HuH-7.5 (cell line): Measurements from ENCODE around the gene MFRP.
"Not testable (repeated sequence)": the region's sequence is repeated elsewhere in the genome, so short reads cannot be mapped to it uniquely, and the experiment has no call there.

Experiments
- DNase-seq: peaks from one replicate; pipeline ENCODE4 v3.0.0; 2011; ENCODE audit warnings: low spot score

MFRP gene

DNA sequence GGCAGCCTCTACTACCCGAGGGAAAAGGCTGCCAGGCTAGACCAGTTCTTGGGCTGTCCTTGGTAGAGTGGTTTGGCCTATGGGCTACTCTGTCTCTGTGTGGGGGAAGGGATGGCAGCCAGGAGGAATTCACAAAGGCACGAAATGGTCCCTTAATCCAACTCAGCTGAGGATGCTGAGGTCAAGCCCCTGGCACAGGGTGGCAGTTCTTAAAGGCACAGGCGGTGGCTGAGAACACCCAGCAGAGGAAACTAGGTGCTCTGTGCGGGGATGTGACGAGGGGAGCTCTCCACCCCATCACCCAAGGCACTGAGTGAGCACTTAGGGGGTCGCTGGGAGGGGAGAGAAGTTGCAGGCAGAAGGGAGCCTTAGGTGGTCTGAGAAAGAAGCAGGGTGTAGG lies at the start of gene MFRP:
Gene MFRP, minus strand, starts transcription at position 101 of the 400 bp plus-strand sequence. CDS start 192 bp downstream, outside the sequence.
- no peak for DNase-seq

DNA sequence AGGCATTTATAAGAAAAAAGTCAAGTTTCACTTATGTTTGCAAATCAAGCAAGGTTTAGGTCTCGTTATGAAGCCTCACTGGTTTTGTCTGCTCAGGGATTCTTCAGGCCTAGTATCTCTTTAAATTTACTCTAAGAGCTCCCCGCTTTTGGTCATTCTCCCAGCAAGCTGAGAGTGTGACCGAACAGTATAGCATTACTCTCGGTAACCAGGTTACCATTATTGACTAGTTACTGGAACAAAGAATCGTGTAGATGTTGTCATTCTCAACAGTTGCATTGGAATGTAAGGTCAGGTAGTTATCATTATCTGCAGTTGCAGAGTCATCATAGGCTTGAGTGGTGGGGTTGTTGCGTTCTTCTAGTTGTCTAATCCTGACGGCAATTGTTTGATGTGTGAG lies 44.8 kb upstream of the MFRP start:
- DNase-seq = no peak

- DNase-seq = peak; percentile 51
Observed at GRCh38 chr11:119389611-119390254, 43.2 kb upstream of the MFRP start.

DNA sequence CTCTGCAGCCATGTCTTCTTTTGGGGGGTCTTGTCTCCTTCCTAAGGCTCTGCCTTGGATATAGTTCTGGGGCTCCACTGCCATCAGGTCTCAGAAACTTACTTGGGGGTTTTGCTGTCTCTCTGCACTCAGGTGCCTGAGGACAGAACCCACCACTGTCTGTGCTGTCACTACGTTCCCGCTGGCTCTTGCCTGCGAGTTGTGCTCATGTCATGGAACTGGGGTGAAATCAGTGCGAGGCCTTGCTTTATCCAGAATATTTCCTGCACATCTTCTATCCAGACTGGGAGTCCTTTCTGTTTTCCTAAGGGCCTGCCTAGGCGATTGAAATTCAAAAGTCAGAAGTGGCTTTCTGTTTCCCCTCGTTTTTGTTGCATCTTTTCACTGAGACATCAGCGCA lies 41.6 kb upstream of the MFRP start:
- no peak for DNase-seq

DNA sequence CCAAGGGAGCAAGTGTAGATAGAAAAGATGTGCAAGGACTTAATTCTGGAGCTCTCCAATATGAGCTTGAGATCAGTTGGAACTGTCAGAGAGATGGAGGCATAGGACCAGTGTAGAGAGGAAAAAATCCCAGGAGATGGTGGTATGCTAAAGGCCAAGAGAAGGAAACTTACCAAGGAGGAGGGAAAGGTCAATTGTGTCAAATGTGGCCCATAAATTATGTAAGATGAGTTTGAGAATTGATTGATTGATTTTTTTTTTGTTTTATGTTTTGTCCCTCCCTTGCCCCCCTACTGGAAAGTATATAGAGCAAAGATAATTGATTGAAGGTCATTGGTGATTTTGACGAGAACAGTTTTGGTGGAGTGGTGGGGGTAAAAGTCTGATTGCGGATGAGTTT lies 37.8 kb upstream of the MFRP start:
- DNase-seq = no peak

GRCh38 chr11:119382513-119382912 lies 36.0 kb upstream of the MFRP start:
- not testable (repeated sequence) for DNase-seq

- no peak for DNase-seq
Observed at GRCh38 chr11:119382101-119382500, 35.6 kb upstream of the MFRP start.

DNA sequence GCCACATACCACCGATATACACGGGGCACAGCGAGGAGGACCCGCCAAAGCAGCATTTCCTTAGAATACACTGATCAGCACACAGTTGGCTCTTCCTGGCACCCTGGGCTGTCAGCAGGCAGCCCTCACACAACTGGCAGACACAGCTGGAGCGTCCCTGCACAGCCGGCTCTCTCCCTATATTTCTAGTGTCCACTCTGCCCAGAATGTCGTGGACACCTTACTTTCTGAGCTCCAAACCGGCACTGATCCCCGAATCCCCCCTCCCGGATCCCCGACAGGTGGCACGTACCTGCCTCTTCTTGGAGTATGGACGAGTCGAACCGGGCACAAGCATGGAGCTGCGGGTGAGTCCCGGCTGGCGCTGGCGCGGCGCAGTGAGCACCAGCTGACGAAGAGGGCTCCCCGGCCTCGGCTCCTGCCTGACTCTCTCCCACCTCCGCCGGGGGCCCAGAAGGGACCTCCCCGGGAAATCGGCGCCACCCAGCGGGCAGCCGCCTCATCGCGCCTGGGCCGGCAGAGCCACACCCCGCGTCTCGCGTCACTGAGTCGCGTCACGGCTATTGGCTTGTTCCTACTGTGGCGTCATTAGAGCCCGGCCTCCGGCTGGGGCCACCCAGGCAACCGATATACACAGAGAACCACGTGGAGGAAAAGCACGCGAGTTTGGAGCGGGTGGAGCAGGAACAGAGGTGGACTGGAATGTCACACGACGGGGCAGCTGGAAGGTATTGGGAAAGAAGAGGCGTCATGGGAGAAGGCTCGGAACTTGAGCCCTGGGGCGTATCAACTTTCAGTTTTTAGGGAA lies 34.9 kb upstream of the MFRP start, which contains the start of gene USP2:
Gene USP2, minus strand, starts transcription at position 510 of the 808 bp plus-strand sequence. CDS start 8,210 bp downstream, outside the sequence.
- DNase-seq = peak; percentile 77

DNA sequence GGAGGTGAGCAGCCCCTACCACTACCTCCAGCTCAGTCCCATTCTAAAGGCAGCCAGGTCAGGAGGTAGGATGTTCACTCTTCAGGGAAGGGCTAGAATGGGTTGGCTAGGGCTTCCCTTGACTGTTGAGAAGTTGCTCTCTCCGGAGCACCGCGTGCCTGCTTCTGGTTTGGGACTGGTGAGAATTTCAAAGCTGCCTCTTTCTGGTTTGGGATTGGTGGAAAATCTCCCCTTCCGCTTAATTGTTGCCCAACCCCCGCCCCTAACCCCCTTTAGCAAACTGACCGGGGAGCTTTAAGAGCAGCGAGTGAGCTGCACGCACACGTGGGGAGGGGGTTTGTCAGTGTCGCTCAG lies 34.3 kb upstream of the MFRP start:
- no peak for DNase-seq

- no peak for DNase-seq
Observed at GRCh38 chr11:119380160-119380826, 33.8 kb upstream of the MFRP start.

- no peak for DNase-seq
Observed at GRCh38 chr11:119378851-119379465, 32.5 kb upstream of the MFRP start.

GRCh38 chr11:119377961-119378667 lies 31.6 kb upstream of the MFRP start:
- DNase-seq = no peak

GRCh38 chr11:119377112-119377901 lies 30.8 kb upstream of the MFRP start:
- DNase-seq = no peak

DNA sequence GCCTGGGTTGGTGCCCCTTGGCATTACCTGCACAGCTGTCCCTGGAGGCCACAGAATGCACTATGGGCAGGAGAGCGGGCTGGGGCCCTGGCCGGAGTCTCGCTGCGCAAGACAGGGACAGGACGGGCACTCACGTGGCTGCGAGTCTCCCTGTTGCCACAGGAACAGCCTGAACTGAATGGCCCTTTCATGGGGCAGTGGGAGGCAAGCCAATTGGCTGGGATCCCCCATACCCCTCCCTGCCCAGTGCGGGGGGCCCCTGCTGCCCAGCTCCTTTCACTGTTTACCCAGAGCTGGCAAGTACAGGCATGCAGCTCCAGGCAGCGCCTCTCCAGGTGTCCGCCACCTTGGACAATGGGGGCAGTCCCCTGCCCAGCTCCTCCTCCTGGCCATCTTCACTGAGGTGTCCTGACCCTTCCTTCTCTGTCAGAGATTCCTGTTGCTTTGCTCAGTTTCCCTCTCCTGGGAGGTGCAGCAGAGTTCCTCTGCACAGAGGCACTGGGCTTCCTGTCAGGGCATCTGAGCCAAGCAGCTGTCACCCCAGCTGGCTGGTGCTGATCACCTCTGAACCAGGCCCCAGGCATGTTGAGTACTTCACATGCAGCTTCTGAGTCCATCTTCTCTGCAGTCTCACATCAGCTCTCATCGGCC lies 29.8 kb upstream of the MFRP start:
- DNase-seq = no peak

DNA sequence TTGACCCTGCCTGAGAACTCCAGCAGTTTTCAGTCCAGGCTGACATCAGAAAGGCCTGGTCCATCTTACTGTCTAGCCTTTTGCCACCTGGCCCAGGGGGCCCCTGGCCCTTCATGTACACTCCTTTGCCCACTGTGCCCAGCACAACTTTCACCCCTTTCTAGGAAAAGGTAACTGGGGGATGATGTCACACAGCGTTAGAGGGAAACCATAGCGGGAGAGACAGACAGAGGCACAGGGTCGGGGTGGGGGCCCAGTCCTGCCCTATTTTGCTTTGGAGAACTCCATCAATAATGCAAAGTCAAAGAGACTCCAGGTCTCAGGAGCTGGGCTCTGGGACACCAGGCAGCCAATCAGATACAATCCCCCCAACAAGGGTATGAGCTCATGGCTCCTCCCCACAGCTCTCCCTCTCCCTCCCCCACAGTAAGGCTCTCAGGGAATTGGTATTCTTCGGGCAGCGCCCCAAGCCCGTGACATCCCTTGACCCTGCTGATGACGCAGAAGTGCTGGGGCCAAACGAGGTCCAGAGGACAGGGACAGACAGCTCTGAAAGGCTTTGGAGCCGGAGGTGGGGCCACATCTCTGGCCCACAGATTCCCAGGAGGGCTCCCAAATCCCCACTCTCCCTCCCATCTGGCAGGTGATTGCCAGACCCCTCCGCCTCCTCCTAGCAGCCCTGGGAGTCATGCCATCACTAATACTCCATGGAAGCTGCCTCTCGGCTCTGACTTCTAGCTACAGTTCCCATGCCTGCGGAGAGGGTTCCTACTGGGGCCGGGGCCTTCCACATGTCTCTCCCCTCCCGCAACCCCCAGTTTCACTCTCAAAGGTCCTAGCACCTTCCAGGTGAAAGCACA lies 29.1 kb upstream of the MFRP start:
- no peak for DNase-seq

DNA sequence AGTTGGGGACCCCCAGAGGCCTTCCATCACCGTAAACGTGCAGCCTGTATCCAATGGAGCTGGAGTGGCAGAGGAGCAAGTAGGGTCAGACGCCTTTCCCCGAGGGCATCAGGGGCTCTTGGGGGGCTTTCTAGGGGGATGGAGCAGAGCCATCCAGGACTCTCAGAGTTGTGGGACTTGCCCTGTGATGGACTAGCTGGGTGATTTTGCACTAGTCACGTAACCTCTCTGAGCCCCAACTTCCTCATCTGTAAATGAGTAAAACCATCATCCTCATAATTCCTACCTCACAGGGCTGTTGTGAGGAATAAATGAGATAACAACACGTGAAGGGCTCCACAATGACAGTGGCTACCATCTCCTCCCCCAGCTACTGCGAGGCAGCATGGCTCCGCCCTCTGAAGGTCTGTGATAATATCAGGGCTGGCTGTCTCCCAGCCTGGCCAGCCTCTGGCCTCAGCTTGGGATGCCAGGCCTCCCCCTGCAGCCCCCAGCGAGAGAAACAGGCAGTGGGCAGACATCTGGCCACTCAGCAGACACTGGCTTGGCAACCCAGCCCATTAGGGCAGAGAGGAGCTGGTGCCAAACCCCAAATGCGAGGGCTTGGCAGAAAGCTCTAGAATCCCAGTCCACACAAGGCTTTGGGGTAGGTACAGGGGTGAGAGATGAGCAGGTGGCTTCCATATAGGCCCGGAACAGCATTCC lies 28.3 kb upstream of the MFRP start:
- DNase-seq = no peak

DNA sequence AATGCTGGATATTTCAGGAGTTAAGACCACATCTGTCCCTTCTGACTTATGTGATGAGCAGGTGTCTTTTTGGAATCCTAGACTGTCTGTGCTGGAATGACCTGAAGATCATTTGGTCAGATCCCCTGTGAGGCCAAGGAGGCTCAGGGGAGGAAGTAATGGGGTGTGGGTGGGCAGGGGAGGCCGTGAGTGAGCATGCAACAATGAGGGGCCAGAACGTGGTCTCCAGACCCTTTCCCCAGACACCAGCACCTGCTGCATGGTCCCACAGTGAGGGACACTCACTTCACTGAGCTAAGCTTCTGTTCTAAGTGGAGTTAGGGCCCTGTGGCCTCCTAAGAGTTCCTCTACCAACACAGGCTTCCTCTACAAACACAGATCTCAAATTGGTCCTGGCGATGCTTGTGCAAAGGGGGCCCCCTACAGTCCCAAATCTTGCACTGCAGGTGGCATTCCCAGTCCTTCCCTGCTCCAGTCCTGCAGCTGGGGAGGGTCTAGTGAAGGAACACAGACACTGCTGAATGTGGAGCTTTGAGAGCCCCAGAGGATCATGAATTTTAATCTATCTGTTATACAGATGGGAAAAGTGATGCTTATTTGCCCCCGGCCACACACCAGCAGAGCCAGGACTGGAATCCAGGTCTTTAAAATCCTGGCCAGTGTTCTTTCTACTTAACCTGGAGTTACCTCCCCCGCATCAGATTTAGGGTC lies 27.6 kb upstream of the MFRP start:
- peak; percentile 76 for DNase-seq
